Parathyroid adenoma (tissue), 2 donors: ENCODE results near the gene ATP6V1C2.

Experiments used
- H2AFZ ChIP-seq: fragments of 300-600 bp; sonication (generic); one replicate; pipeline ENCODE4 v1.7.0; 2017; ENCODE audit warnings: antibody characterized with exemption, mild to moderate bottlenecking
- H3K27ac ChIP-seq: fragments of 300-600 bp; sonication (generic); one replicate; pipeline ENCODE4 v1.7.0; 2017
- H3K27me3 ChIP-seq: fragments of 300-600 bp; sonication (generic); one replicate; pipeline ENCODE4 v1.7.0; 2017; ENCODE audit warnings: low read length; ENCODE audit not compliant: control insufficient read depth, insufficient read depth
- H3K36me3 ChIP-seq: fragments of 300-600 bp; sonication (generic); one replicate; pipeline ENCODE4 v1.7.0; 2017; ENCODE audit warnings: low read length; ENCODE audit not compliant: control insufficient read depth, insufficient read depth
- H3K4me1 ChIP-seq: fragments of 300-600 bp; sonication (generic); one replicate; pipeline ENCODE4 v1.7.0; 2017; ENCODE audit warnings: control low read depth
- H3K4me2 ChIP-seq: fragments of 300-600 bp; sonication (generic); one replicate; pipeline ENCODE4 v1.7.0; 2017; ENCODE audit warnings: low read length
- H3K4me3 ChIP-seq: fragments of 300-600 bp; sonication (generic); one replicate; pipeline ENCODE4 v1.7.0; 2017; ENCODE audit warnings: low read depth, low read length
- H3K79me2 ChIP-seq: fragments of 300-600 bp; sonication (generic); one replicate; pipeline ENCODE4 v1.7.0; 2017; ENCODE audit warnings: control low read depth
- H3K9ac ChIP-seq: fragments of 300-600 bp; sonication (generic); one replicate; pipeline ENCODE4 v1.7.0; 2017; ENCODE audit warnings: mild to moderate bottlenecking
- H3K9me3 ChIP-seq: fragments of 300-600 bp; sonication (generic); one replicate; pipeline ENCODE4 v1.7.0; 2017; ENCODE audit warnings: low read length; ENCODE audit not compliant: control insufficient read depth
- CTCF ChIP-seq: fragments of 300-600 bp; sonication (generic); IDR thresholded peaks from one replicate; pipeline ENCODE4 v1.7.0; 2017; ENCODE audit warnings: antibody characterized with exemption, mild to moderate bottlenecking
- donor health status: primary hyperparathyroidism.

ATP6V1C2 gene

GRCh38 chr2:10832203-10832936, 110.9 kb downstream of the ATP6V1C2 start:
- Histone ChIP-seq H3K79me2 (no peaks in the 10 kb centered on the region), H3K27ac (no peak overlapping the region), H3K4me3 (no peak overlapping the region), H3K36me3 (no peaks in the 10 kb centered on the region), H3K4me1 (no peaks in the 10 kb centered on the region), H3K9ac (no peak overlapping the region), H2AFZ (peak overlapping the region; percentile 50), H3K27me3 (no peaks in the 10 kb centered on the region), H3K9me3 (no peaks in the 10 kb centered on the region), H3K4me2 (no peak overlapping the region)
- TF ChIP-seq CTCF = peak; percentile 95

GRCh38 chr2:10833021-10833420, 111.6 kb downstream of the ATP6V1C2 start:
- no peak overlapping the region for H2AFZ ChIP-seq
- H3K4me1 ChIP-seq = no peaks in the 10 kb centered on the region
- H3K9me3 ChIP-seq = no peaks in the 10 kb centered on the region
- no peak overlapping the region for H3K27ac ChIP-seq
- H3K4me2 ChIP-seq = no peak overlapping the region
- H3K36me3 ChIP-seq = no peaks in the 10 kb centered on the region
- H3K27me3 ChIP-seq = no peaks in the 10 kb centered on the region
- no peaks in the 10 kb centered on the region for H3K79me2 ChIP-seq
- no peak overlapping the region for H3K9ac ChIP-seq
- no peak for TF ChIP-seq CTCF
- no peak overlapping the region for H3K4me3 ChIP-seq

- Histone ChIP-seq H2AFZ (no peak overlapping the region), H3K27ac (no peak overlapping the region), H3K9me3 (no peaks in the 10 kb centered on the region), H3K79me2 (no peaks in the 10 kb centered on the region), H3K36me3 (no peaks in the 10 kb centered on the region), H3K4me1 (no peaks in the 10 kb centered on the region), H3K4me2 (no peak overlapping the region), H3K27me3 (no peaks in the 10 kb centered on the region), H3K4me3 (no peak overlapping the region), H3K9ac (no peak overlapping the region)
- no peak for TF ChIP-seq CTCF
Measured at GRCh38 chr2:10834068-10834655, 112.7 kb downstream of the ATP6V1C2 start.
